ENCODE results near the gene SLC16A2. TPM values are rescaled to one million over a fixed set of nuclear protein-coding genes. Genes with fewer than 3 reads are reported as not detected.

Gene SLC16A2
- total RNA-seq, 6 experiments from 2014 or later: 40.4 to 68.5 (median 48.1) TPM

DNA sequence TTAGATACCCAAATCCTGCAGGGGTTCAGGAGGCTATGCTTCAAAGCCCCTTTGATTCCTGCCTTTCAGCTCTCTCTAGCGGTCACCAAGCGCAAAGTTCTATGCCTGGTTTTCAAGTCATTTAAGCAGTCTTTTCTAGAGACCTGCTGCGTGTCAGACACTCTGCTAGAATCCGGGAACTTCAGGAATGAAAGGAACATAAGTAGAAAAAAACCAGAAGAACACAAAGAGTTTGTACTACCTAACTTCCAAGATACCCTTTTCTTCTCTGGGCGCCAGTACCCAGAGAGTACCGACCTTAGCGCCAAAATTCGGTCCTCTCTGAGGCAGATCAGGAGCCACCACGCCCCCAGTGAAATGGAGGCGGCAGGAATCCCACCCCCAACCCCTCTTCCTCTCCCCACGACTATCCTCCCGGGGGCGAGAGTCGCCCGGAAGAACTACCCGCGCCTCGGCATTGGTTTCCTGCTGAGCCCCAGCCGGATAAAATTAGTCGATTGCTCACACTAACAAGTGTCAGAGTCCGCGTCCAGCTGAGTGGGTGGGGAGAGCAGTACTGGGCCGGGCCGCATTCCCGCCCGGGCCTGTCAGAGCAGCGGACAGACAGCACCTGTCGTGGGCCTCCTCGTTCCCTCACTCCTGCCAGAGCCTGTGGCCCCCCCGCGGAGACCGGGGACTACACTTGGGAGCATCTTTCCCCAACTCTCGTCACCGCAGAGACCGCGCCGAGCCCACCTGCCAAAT lies 114.3 kb downstream of the SLC16A2 start:
- H3K36me3 Mint-ChIP-seq (ENCODE audit: low read depth): peaks cover 9% of the 10 kb centered on the region
- peak overlapping the region; percentile 83 for H3K4me3 Mint-ChIP-seq
- peaks cover 33% of the 10 kb centered on the region for H3K4me1 Mint-ChIP-seq (ENCODE audit: low read depth)
- peak overlapping the region; percentile 86 for H3K27ac Mint-ChIP-seq
- TF ChIP-seq, protein P1, sequence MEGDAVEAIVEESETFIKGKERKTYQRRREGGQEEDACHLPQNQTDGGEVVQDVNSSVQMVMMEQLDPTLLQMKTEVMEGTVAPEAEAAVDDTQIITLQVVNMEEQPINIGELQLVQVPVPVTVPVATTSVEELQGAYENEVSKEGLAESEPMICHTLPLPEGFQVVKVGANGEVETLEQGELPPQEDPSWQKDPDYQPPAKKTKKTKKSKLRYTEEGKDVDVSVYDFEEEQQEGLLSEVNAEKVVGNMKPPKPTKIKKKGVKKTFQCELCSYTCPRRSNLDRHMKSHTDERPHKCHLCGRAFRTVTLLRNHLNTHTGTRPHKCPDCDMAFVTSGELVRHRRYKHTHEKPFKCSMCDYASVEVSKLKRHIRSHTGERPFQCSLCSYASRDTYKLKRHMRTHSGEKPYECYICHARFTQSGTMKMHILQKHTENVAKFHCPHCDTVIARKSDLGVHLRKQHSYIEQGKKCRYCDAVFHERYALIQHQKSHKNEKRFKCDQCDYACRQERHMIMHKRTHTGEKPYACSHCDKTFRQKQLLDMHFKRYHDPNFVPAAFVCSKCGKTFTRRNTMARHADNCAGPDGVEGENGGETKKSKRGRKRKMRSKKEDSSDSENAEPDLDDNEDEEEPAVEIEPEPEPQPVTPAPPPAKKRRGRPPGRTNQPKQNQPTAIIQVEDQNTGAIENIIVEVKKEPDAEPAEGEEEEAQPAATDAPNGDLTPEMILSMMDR (IDR thresholded peaks at IDR 0.05): peak; percentile 25; the same call in 1 of the 2 replicates
- H3K9me3 Mint-ChIP-seq: no peaks in the 10 kb centered on the region
- peak; percentile 54 for DNase-seq
- peaks cover 4% of the 10 kb centered on the region for H3K27me3 Mint-ChIP-seq (ENCODE audit: insufficient read depth)

DNA sequence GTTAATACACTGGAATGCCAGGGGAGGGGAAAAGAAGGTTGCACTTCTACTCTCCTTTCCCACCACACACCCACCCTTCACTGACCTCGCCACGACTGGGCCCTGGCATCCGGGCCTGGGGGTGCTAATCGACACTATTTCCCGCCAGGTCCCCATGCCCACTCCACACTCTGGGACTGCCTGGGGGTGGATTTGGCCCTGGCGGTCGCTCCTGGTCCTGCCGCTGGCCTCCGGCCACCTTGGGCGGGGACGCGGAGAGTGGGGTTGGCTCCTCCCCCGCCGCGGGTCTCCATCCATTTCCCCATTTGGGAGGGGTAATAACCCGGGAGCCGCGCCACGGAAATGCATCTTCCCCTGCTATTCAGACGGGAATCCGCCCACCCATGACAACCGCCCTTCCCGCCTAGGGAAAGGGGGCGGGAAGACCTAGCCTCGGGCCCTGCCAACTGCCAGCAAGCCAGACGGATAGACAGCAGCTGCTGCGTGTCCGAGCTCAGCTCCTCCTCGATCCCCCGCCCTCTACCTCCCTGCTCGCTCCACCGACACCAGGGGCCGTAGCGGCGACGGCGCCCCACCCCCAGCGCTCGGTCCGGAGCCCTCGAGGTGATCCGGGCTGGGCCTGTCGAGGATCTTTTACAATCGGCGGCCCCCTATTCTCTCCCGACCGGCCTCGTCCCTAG lies 115.0 kb downstream of the SLC16A2 start:
- H3K27ac Mint-ChIP-seq: peak overlapping the region; percentile 86
- TF ChIP-seq, protein P1 (IDR thresholded peaks at IDR 0.05): peak; percentile 64
- H3K4me1 Mint-ChIP-seq (ENCODE audit: low read depth): peaks cover 33% of the 10 kb centered on the region
- peak; percentile 73 for DNase-seq
- H3K9me3 Mint-ChIP-seq: no peaks in the 10 kb centered on the region
- peaks cover 5% of the 10 kb centered on the region for H3K27me3 Mint-ChIP-seq (ENCODE audit: insufficient read depth)
- peaks cover 9% of the 10 kb centered on the region for H3K36me3 Mint-ChIP-seq (ENCODE audit: low read depth)
- H3K4me3 Mint-ChIP-seq: peak overlapping the region; percentile 83

DNA sequence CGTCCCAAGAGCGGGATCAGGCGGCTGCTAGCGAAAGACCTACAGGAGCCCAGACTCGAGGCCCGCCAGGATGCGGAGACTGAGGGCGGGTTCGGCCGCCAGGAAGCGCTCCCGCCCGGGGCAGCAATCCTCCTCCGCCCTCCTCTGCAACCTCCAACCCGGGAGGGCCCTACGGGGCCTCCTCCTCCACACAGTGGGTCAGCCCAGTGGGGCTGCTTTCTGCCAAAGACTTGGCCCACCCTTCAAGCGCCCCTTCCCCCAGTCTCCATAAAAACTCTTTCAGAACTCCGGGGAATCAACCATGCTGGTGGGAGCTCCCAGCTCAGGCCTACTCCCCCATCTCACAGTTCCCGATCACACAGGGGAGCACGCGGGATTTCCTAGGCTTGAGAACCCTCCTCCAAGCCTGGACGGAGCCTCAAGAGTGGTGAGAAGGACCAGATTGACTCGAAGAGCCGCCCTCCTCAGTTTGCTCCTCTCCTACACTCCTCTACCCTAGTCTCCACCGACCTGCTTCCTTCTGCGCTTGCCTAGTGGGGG lies 115.6 kb downstream of the SLC16A2 start:
- Mint-ChIP-seq H3K9me3 (no peaks in the 10 kb centered on the region), H3K27ac (peak overlapping the region; percentile 86), H3K36me3 (ENCODE audit: low read depth) (peaks cover 4% of the 10 kb centered on the region; the same call in 1 of the 2 replicates), H3K4me3 (peak overlapping the region; percentile 83), H3K4me1 (ENCODE audit: low read depth) (peaks cover 33% of the 10 kb centered on the region), H3K27me3 (ENCODE audit: insufficient read depth) (peaks cover 5% of the 10 kb centered on the region)
- peak; percentile 9 for DNase-seq
- TF ChIP-seq, protein P1 (IDR thresholded peaks at IDR 0.05): no peak

- no peak overlapping the region for H3K27ac Mint-ChIP-seq
- H3K9me3 Mint-ChIP-seq: no peaks in the 10 kb centered on the region
- no peaks in the 10 kb centered on the region for H3K36me3 Mint-ChIP-seq (ENCODE audit: low read depth)
- peaks cover 5% of the 10 kb centered on the region for H3K27me3 Mint-ChIP-seq (ENCODE audit: insufficient read depth)
- TF ChIP-seq, protein P1 (IDR thresholded peaks at IDR 0.05): no peak
- DNase-seq: no peak
- no peak overlapping the region for H3K4me3 Mint-ChIP-seq
- H3K4me1 Mint-ChIP-seq (ENCODE audit: low read depth): peaks cover 9% of the 10 kb centered on the region
Measured at GRCh38 chrX:74540635-74541249, 119.4 kb downstream of the SLC16A2 start.

- H3K4me3 Mint-ChIP-seq: no peak overlapping the region
- TF ChIP-seq, protein P1 (IDR thresholded peaks at IDR 0.05): no peak
- no peak overlapping the region for H3K27ac Mint-ChIP-seq
- no peak for DNase-seq
- H3K36me3 Mint-ChIP-seq (ENCODE audit: low read depth): no peaks in the 10 kb centered on the region
- H3K27me3 Mint-ChIP-seq (ENCODE audit: insufficient read depth): no peaks in the 10 kb centered on the region
- H3K4me1 Mint-ChIP-seq (ENCODE audit: low read depth): peaks cover 5% of the 10 kb centered on the region; the same call in 1 of the 2 replicates
- no peaks in the 10 kb centered on the region for H3K9me3 Mint-ChIP-seq
Measured at GRCh38 chrX:74545880-74546523, 124.7 kb downstream of the SLC16A2 start.
